T-cell (primary cell): ENCODE measurements around the gene SCGB1C2. TPM values are rescaled to one million over a fixed set of nuclear protein-coding genes. Genes with fewer than 3 reads are reported as not detected.
"Not testable (repeated sequence)": the region's sequence is repeated elsewhere in the genome, so short reads cannot be mapped to it uniquely, and the experiment has no call there.

Source experiments
- ATAC-seq, 4 experiments: fragments of 200-7000 bp in 3 of 4; fragments of 150-1000 bp in 1 of 4; cut with Tn5 transposase; replicated peaks in 1 of 4; 1 replicate in 3 of 4; 2 replicates in 1 of 4; pipeline ENCODE4 v1.10.0; 2021; ENCODE audit warnings: moderate library complexity in 3 of 4, mild to moderate bottlenecking in 2 of 4, moderate number of reproducible peaks in 1 of 4
- CTCF ChIA-PET, 2 donors: fragments of 300-600 bp; sonication (Branson Sonifier 250); formaldehyde crosslinking; loops; one replicate each; lab custom pipeline; 2022; ENCODE audit warnings: antibody characterized with exemption in 2 of 2; lab: Charles Lee
- POLR2A ChIA-PET, 2 donors: fragments of 300-600 bp; sonication (Branson Sonifier 250); formaldehyde crosslinking; loops; one replicate each; lab custom pipeline; 2022; ENCODE audit warnings: antibody characterized with exemption in 2 of 2; lab: Charles Lee
- DNase-seq, 35 experiments: peaks; one replicate each; pipeline versions ENCODE4 v3.0.0 to v3.0.0-alpha.2; 2013 to 2023
- H3K27ac ChIP-seq: one replicate; pipeline ENCODE4 v1.5.1; 2013; ENCODE audit warnings: low read length
- H3K27me3 ChIP-seq, 2 experiments: replicated peaks in 1 of 2; 1 replicate in 1 of 2; 2 replicates in 1 of 2; pipeline versions ENCODE4 v1.6.1 to v1.7.0; 2013; ENCODE audit warnings: low read length in 1 of 2, mixed read lengths in 1 of 2; ENCODE audit not compliant: control insufficient read depth in 2 of 2, insufficient read depth in 2 of 2; ENCODE audit errors: extremely low read depth in 1 of 2
- H3K36me3 ChIP-seq, 2 donors: 1 replicate in 1 of 2; 2 replicates in 1 of 2; pipeline versions ENCODE4 v1.6.1 to v1.7.0; 2013; ENCODE audit warnings: low read length in 1 of 2; ENCODE audit not compliant: control insufficient read depth in 2 of 2, insufficient read depth in 1 of 2; ENCODE audit errors: extremely low read depth in 1 of 2
- H3K4me1 ChIP-seq, 2 experiments: 1 replicate in 1 of 2; 2 replicates in 1 of 2; pipeline versions ENCODE4 v1.6.1 to v1.7.0; 2013; ENCODE audit warnings: low read length in 2 of 2, mixed read lengths in 1 of 2; ENCODE audit not compliant: insufficient read depth in 2 of 2, control insufficient read depth in 1 of 2; ENCODE audit errors: extremely low read depth in 1 of 2
- H3K4me3 ChIP-seq, 2 donors: 1 replicate in 1 of 2; 2 replicates in 1 of 2; pipeline versions ENCODE4 v1.5.1 to v1.7.0; 2013; ENCODE audit warnings: mild to moderate bottlenecking in 2 of 2, low read length in 1 of 2, moderate library complexity in 1 of 2; ENCODE audit not compliant: control insufficient read depth in 1 of 2; ENCODE audit errors: extremely low read depth in 1 of 2
- H3K9me3 ChIP-seq: 2 replicates; pipeline ENCODE4 v1.7.0; 2013
- H3K27ac Mint-ChIP-seq, 2 donors: one replicate each; pipeline ENCODE4 v1.8.0; 2020 to 2021; ENCODE audit warnings: mild to moderate bottlenecking in 2 of 2, mixed read lengths in 2 of 2
- H3K27me3 Mint-ChIP-seq, 2 donors: one replicate each; pipeline ENCODE4 v1.8.0; 2021 to 2022; ENCODE audit warnings: mixed read lengths in 2 of 2
- H3K36me3 Mint-ChIP-seq: one replicate; pipeline ENCODE4 v1.8.0; 2021; ENCODE audit warnings: mixed read lengths
- H3K4me1 Mint-ChIP-seq, 3 donors: one replicate each; pipeline ENCODE4 v1.8.0; 2020 to 2022; ENCODE audit warnings: mixed read lengths in 3 of 3, mild to moderate bottlenecking in 1 of 3
- H3K4me3 Mint-ChIP-seq, 3 donors: one replicate each; pipeline ENCODE4 v1.8.0; 2020 to 2022; ENCODE audit warnings: mild to moderate bottlenecking in 3 of 3, mixed read lengths in 3 of 3, moderate library complexity in 3 of 3
- H3K9me3 Mint-ChIP-seq, 3 donors: one replicate each; pipeline ENCODE4 v1.8.0; 2020 to 2022; ENCODE audit warnings: mixed read lengths in 3 of 3
- WGBS: methylation state at CpG from one replicate; pipeline ENCODE4 v1.1.5; 2013; ENCODE audit warnings: missing lambda C conversion rate; ENCODE audit not compliant: insufficient coverage; 5-methylcytosine and 5-hydroxymethylcytosine counted together
- total RNA-seq, 35 experiments: library from RNA in 6 of 35; stranded (reverse) in 6 of 35; fragments of 120-200 nt in 1 of 35; gene quantifications; one replicate each; pipeline versions ENCODE4 v1.2.1 to v1.2.4 and lab custom pipeline; 2013 to 2026

The SCGB1C2 gene
- total RNA-seq, 5 donors from 2014 or later (not counting 1 experiment from before 2014, with no cell fraction given): not detected

GRCh38 chr17:168614-169013 is 31.2 kb downstream of the SCGB1C2 start:
- DNase-seq, H3K4me3 Mint-ChIP-seq, ATAC-seq, H3K4me3 ChIP-seq, H3K9me3 ChIP-seq, H3K27ac ChIP-seq, H3K4me1 Mint-ChIP-seq, POLR2A ChIA-PET, H3K27ac Mint-ChIP-seq, H3K36me3 Mint-ChIP-seq, H3K9me3 Mint-ChIP-seq, H3K27me3 Mint-ChIP-seq, CTCF ChIA-PET, H3K36me3 ChIP-seq, H3K4me1 ChIP-seq: not testable (repeated sequence)
- no CpG with 5 or more reads among the region's 11 CpGs for WGBS
- H3K27me3 ChIP-seq: peaks cover 0 to 22% of the 10 kb centered on the region in 2 experiments

GRCh38 chr17:170130-170670 is 32.8 kb downstream of the SCGB1C2 start:
- Histone ChIP-seq H3K4me1 (no peaks in the 10 kb centered on the region), H3K27me3 (peaks cover 0 to 23% of the 10 kb centered on the region in 2 experiments), H3K36me3 (no peaks in the 10 kb centered on the region), H3K9me3 (no peaks in the 10 kb centered on the region), H3K27ac (no peak overlapping the region), H3K4me3 (no peak overlapping the region)
- ChIA-PET CTCF (no interaction called here), POLR2A (no interaction called here)
- ATAC-seq: no peak
- no peaks in the 10 kb centered on the region for H3K36me3 Mint-ChIP-seq
- no peak overlapping the region for H3K4me3 Mint-ChIP-seq
- no peak for DNase-seq
- H3K4me1 Mint-ChIP-seq: no peaks in the 10 kb centered on the region
- peaks cover 2 to 3% of the 10 kb centered on the region in 2 donors for H3K27me3 Mint-ChIP-seq
- no peaks in the 10 kb centered on the region for H3K9me3 Mint-ChIP-seq
- H3K27ac Mint-ChIP-seq: no peak overlapping the region
- 76% methylated on average over 4 of the region's 6 CpGs for WGBS

- Mint-ChIP-seq H3K4me3 (no peak overlapping the region), H3K27ac (no peak overlapping the region), H3K36me3 (no peaks in the 10 kb centered on the region), H3K9me3 (no peaks in the 10 kb centered on the region), H3K27me3 (peaks cover 2 to 3% of the 10 kb centered on the region in 2 donors), H3K4me1 (no peaks in the 10 kb centered on the region)
- ChIA-PET CTCF (no interaction called here), POLR2A (no interaction called here)
- Histone ChIP-seq H3K4me1 (no peaks in the 10 kb centered on the region), H3K36me3 (no peaks in the 10 kb centered on the region), H3K27ac (no peak overlapping the region), H3K27me3 (peaks cover 0 to 29% of the 10 kb centered on the region in 2 experiments), H3K4me3 (no peak overlapping the region), H3K9me3 (no peaks in the 10 kb centered on the region)
- no peak for DNase-seq
- ATAC-seq: no peak
- WGBS: 87% methylated on average over 9 of the region's 13 CpGs
These were observed 34.5 kb downstream of the SCGB1C2 start for GRCh38 chr17:171871-172270.

- H3K36me3 Mint-ChIP-seq: no peaks in the 10 kb centered on the region
- no peak for ATAC-seq
- POLR2A ChIA-PET: no interaction called here
These were observed 35.0 kb downstream of the SCGB1C2 start for GRCh38 chr17:172401-172800.

GRCh38 chr17:173166-173911 is 36.0 kb downstream of the SCGB1C2 start:
- Histone ChIP-seq H3K4me1 (no peaks in the 10 kb centered on the region), H3K4me3 (no peak overlapping the region), H3K27ac (no peak overlapping the region), H3K9me3 (no peaks in the 10 kb centered on the region), H3K27me3 (peaks cover 0 to 44% of the 10 kb centered on the region in 2 experiments), H3K36me3 (no peaks in the 10 kb centered on the region)
- peaks cover 12 to 14% of the 10 kb centered on the region in 2 donors for H3K27me3 Mint-ChIP-seq
- H3K27ac Mint-ChIP-seq: no peak overlapping the region
- WGBS: 63% methylated on average over 8 of the region's 10 CpGs
- no peak overlapping the region for H3K4me3 Mint-ChIP-seq
- no peaks in the 10 kb centered on the region for H3K4me1 Mint-ChIP-seq
- DNase-seq (no peak), ATAC-seq (no peak)
- H3K9me3 Mint-ChIP-seq: no peaks in the 10 kb centered on the region
- ChIA-PET CTCF (no interaction called here), POLR2A (no interaction called here)
- no peaks in the 10 kb centered on the region for H3K36me3 Mint-ChIP-seq

More at GRCh38 chr17:172401-172800, 35.0 kb downstream of the SCGB1C2 start:
- Histone ChIP-seq H3K9me3 (no peaks in the 10 kb centered on the region), H3K36me3 (no peaks in the 10 kb centered on the region), H3K4me3 (no peak overlapping the region), H3K4me1 (no peaks in the 10 kb centered on the region), H3K27me3 (peaks cover 0 to 34% of the 10 kb centered on the region in 2 experiments), H3K27ac (no peak overlapping the region)
- Mint-ChIP-seq H3K4me3 (no peak overlapping the region), H3K9me3 (no peaks in the 10 kb centered on the region), H3K27me3 (peaks cover 4 to 6% of the 10 kb centered on the region in 2 donors), H3K27ac (no peak overlapping the region), H3K4me1 (no peaks in the 10 kb centered on the region)
- 94% methylated on average over 8 of the region's 11 CpGs for WGBS
- DNase-seq: no peak
- CTCF ChIA-PET: no interaction called here

- ChIA-PET POLR2A (interaction anchor here in 1 of 2 donors (0.7 kb wide), 1 partner anchor 22 kb away, joined by 3 read pairs; no protein-coding TSS in a partner anchor), CTCF (no interaction called here)
- Mint-ChIP-seq H3K27me3 (peaks cover 18 to 32% of the 10 kb centered on the region in 2 donors), H3K36me3 (no peaks in the 10 kb centered on the region), H3K9me3 (no peaks in the 10 kb centered on the region), H3K4me1 (peaks cover 0 to 4% (median 2%) of the 10 kb centered on the region in 3 donors), H3K4me3 (no peak overlapping the region), H3K27ac (no peak overlapping the region)
- no peak for ATAC-seq
- no peak for DNase-seq
- 83% methylated on average over 1 of the region's 3 CpGs for WGBS
- Histone ChIP-seq H3K9me3 (no peaks in the 10 kb centered on the region), H3K4me3 (no peak overlapping the region), H3K4me1 (peaks cover 0 to 7% of the 10 kb centered on the region in 2 experiments), H3K36me3 (no peaks in the 10 kb centered on the region), H3K27me3 (peaks cover 0 to 59% of the 10 kb centered on the region in 2 experiments), H3K27ac (no peak overlapping the region)
These were observed 39.8 kb downstream of the SCGB1C2 start for GRCh38 chr17:177155-177554.
